ENCODE measurements around the gene PAPOLA.

- TF ChIP-seq POLR2AphosphoS5 (IDR thresholded peaks at IDR 0.05; ENCODE audit: low read depth, low read length) (no peak), CTCF (IDR thresholded peaks at IDR 0.05 in 2 of 3, conservative IDR thresholded peaks at IDR 0.05 in 1 of 3; ENCODE audit: borderline replicate concordance in 1 of 3, insufficient read depth in 1 of 3, low read depth in 2 of 3, low read length in 2 of 3) (no peak), POLR2A (IDR thresholded peaks at IDR 0.05; ENCODE audit: borderline replicate concordance, extremely low read depth, insufficient read depth, insufficient read length) (no peak), EZH2phosphoT487 (IDR thresholded peaks at IDR 0.05; ENCODE audit: borderline replicate concordance) (no peak), TCF7L2 (IDR thresholded peaks at IDR 0.05; ENCODE audit: borderline replicate concordance, extremely low read depth, insufficient read depth, insufficient read length) (no peak)
Observed at GRCh38 chr14:96597680-96598079, 95.5 kb downstream of the PAPOLA start.

All from HCT116 (cell line).